GM23338 (cell line): ENCODE results near the gene KIAA1614. TPM values are rescaled to one million over a fixed set of nuclear protein-coding genes. Genes with fewer than 3 reads are reported as not detected.

ENCODE experiments used
- ATAC-seq: fragments of 200-7000 bp; cut with Tn5 transposase; 3 replicates; pipeline ENCODE4 v1.9.1; 2020
- DNase-seq: peaks from one replicate; pipeline ENCODE4 v3.0.0-alpha.2; 2015; ENCODE audit warnings: low spot score
- H2AFZ ChIP-seq: fragments of 200-600 bp; sonication (generic); 2 replicates; pipeline ENCODE4 v1.8.0; 2016; ENCODE audit warnings: antibody characterized with exemption, mild to moderate bottlenecking, moderate library complexity
- H3F3A ChIP-seq: fragments of 200-600 bp; sonication (generic); replicated peaks from 2 replicates; pipeline ENCODE4 v1.8.0; 2017; ENCODE audit warnings: antibody characterized with exemption, mixed run types, low read depth
- H3K27ac ChIP-seq: fragments of 200-600 bp; sonication (generic); 2 replicates; pipeline ENCODE4 v1.6.1; 2016; ENCODE audit warnings: low read depth
- H3K27me3 ChIP-seq: fragments of 200-600 bp; sonication (generic); 2 replicates; pipeline ENCODE4 v1.8.0; 2016; ENCODE audit warnings: mild to moderate bottlenecking, mixed run types, moderate library complexity; ENCODE audit not compliant: insufficient read depth
- H3K36me3 ChIP-seq: fragments of 200-600 bp; sonication (generic); 2 replicates; pipeline ENCODE4 v1.8.0; 2016; ENCODE audit warnings: mild to moderate bottlenecking; ENCODE audit not compliant: insufficient read depth
- H3K4me1 ChIP-seq: fragments of 200-600 bp; sonication (generic); 2 replicates; pipeline ENCODE4 v1.8.0; 2016; ENCODE audit warnings: mild to moderate bottlenecking, moderate library complexity; ENCODE audit not compliant: insufficient read depth
- H3K4me2 ChIP-seq: fragments of 200-600 bp; sonication (generic); 2 replicates; pipeline ENCODE4 v1.7.1; 2017; ENCODE audit warnings: mixed run types
- H3K4me3 ChIP-seq: fragments of 200-600 bp; sonication (generic); 2 replicates; pipeline ENCODE4 v1.6.1; 2016; ENCODE audit warnings: mixed run types
- H3K79me2 ChIP-seq: fragments of 200-600 bp; sonication (generic); replicated peaks from 2 replicates; pipeline ENCODE4 v1.8.0; 2017; ENCODE audit warnings: mild to moderate bottlenecking; ENCODE audit not compliant: insufficient read depth
- H3K9me2 ChIP-seq: fragments of 200-600 bp; sonication (generic); 2 replicates; pipeline ENCODE4 v1.8.0; 2017; ENCODE audit not compliant: insufficient read depth
- H4K20me1 ChIP-seq: fragments of 200-600 bp; sonication (generic); replicated peaks from 2 replicates; pipeline ENCODE4 v1.8.0; 2017; ENCODE audit warnings: mild to moderate bottlenecking; ENCODE audit not compliant: insufficient read depth
- H3K27ac Mint-ChIP-seq: 2 replicates; pipeline ENCODE4 v1.8.0; 2020; ENCODE audit warnings: inconsistent platforms, mild to moderate bottlenecking, moderate library complexity, mixed read lengths
- H3K27me3 Mint-ChIP-seq: 3 replicates; pipeline ENCODE4 v1.8.0; 2022; ENCODE audit warnings: low read depth, mild to moderate bottlenecking, moderate library complexity, mixed read lengths, inconsistent platforms; ENCODE audit not compliant: insufficient read depth, poor library complexity
- H3K36me3 Mint-ChIP-seq: 3 replicates; pipeline ENCODE4 v1.8.0; 2021; ENCODE audit warnings: low read depth, mild to moderate bottlenecking, inconsistent platforms, moderate library complexity, mixed read lengths
- H3K4me1 Mint-ChIP-seq: 3 replicates; pipeline ENCODE4 v1.8.0; 2020; ENCODE audit warnings: mild to moderate bottlenecking, inconsistent platforms, mixed read lengths
- H3K4me3 Mint-ChIP-seq: 3 replicates; pipeline ENCODE4 v1.8.0; 2021; ENCODE audit warnings: moderate library complexity, mild to moderate bottlenecking, inconsistent platforms, mixed read lengths
- H3K9me3 Mint-ChIP-seq: 3 replicates; pipeline ENCODE4 v1.8.0; 2020; ENCODE audit warnings: moderate library complexity, mild to moderate bottlenecking, inconsistent platforms, mixed read lengths
- CREB1 ChIP-seq: fragments of 250-450 bp; sonication (Bioruptor Pico); IDR thresholded peaks from 2 replicates; pipeline ENCODE4 v1.5.0; 2020; ENCODE audit warnings: low read depth, mild to moderate bottlenecking, moderate library complexity
- EZH2 ChIP-seq: fragments of 200-600 bp; sonication (generic); IDR thresholded peaks from one replicate; pipeline ENCODE4 v1.8.0; 2017; ENCODE audit warnings: antibody characterized with exemption, mild to moderate bottlenecking, low read depth; ENCODE audit not compliant: unreplicated experiment
- EZH2phosphoT487 ChIP-seq: fragments of 200-600 bp; sonication (generic); IDR thresholded peaks from one replicate; pipeline ENCODE4 v1.8.1; 2018; ENCODE audit warnings: antibody characterized with exemption; ENCODE audit not compliant: unreplicated experiment
- JUNB ChIP-seq: IDR thresholded peaks from one replicate; pipeline ENCODE4 v1.6.1; 2016; ENCODE audit warnings: antibody characterized with exemption; ENCODE audit not compliant: unreplicated experiment
- NANOG ChIP-seq: IDR thresholded peaks from 2 replicates; pipeline ENCODE4 v1.6.1; 2016; ENCODE audit warnings: antibody characterized with exemption, borderline replicate concordance
- POLR2AphosphoS5 ChIP-seq: IDR thresholded peaks from 2 replicates; pipeline ENCODE4 v1.6.1; 2016; ENCODE audit warnings: antibody characterized with exemption, low read depth
- STAT1 ChIP-seq: IDR thresholded peaks from one replicate; pipeline ENCODE4 v1.6.1; 2016; ENCODE audit warnings: antibody characterized with exemption; ENCODE audit not compliant: unreplicated experiment
- ZNF114 ChIP-seq: fragments of 250-450 bp; sonication (Bioruptor Pico); IDR thresholded peaks from 2 replicates; pipeline ENCODE4 v1.5.0; 2020; ENCODE audit warnings: mild to moderate bottlenecking, moderate library complexity
- polyA plus RNA-seq: library from polyadenylated mRNA; unstranded; fragments of >200 nt; fragmentation: Nextera tagmentation; extraction: Ambion mirVana; gene quantifications from 2 replicates; pipeline ENCODE4 v1.2.1, GENCODE V29; 2016
- total RNA-seq: library from RNA; depleted of rRNA; stranded (reverse); fragments of >200 nt; shearing (Covaris generic); gene quantifications from 2 replicates; pipeline ENCODE4 v1.2.3, GENCODE V29; 2014
- TF ChIP-seq, protein P1 (sequence below): fragments of 250-450 bp; sonication (Bioruptor Pico); IDR thresholded peaks from 2 replicates; pipeline ENCODE4 v1.5.0; 2020; ENCODE audit warnings: mild to moderate bottlenecking, moderate library complexity
- TF ChIP-seq, protein P2 (sequence below): IDR thresholded peaks from one replicate; pipeline ENCODE4 v1.6.1; 2018; ENCODE audit warnings: antibody characterized with exemption; ENCODE audit not compliant: unreplicated experiment
- TF ChIP-seq, protein P3 (sequence below): IDR thresholded peaks from 2 replicates; pipeline ENCODE4 v1.6.1; 2016; ENCODE audit warnings: antibody characterized with exemption

KIAA1614 gene
- total and polyA plus RNA-seq, 2 experiments from 2014 or later: 1.1 to 1.8 TPM

DNA sequence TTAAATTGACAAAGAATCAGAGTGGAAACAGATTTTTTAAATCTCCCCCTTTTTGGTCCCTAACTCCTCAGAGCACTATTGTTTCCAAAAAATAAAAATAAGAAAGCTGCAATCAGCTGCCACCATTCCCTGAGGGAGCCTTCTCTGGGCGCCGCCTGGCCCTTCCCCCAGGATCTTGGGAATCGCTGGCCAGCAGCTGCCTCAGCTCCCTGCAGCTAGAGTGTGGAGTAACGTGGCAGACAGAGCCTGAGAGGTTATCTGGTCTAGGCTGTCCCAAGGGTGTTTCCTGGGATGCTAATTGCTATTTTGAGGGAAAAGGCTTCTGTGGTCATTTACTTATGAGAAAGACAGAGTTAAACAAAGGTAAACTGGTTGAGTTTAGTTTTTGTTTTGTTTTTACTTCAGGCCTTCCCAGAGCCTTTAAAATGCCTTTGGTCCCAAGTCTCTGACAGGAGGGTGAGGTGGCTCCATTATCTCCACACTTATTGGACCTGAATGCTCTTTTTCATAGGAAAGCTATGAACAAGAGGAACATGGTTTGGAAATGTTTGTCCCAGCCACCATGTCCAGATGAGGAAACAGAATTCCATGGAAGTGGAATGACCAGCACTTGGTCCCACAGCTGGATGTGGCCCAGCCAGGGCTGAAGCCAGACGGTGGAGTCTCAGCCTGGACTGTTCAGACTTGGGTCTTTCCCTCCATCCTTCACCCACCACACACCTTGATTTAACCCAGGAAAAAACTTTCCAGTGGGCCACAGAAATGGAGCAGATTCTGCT is 14.1 kb upstream of the KIAA1614 start (continued):
- TF ChIP-seq, protein P1, sequence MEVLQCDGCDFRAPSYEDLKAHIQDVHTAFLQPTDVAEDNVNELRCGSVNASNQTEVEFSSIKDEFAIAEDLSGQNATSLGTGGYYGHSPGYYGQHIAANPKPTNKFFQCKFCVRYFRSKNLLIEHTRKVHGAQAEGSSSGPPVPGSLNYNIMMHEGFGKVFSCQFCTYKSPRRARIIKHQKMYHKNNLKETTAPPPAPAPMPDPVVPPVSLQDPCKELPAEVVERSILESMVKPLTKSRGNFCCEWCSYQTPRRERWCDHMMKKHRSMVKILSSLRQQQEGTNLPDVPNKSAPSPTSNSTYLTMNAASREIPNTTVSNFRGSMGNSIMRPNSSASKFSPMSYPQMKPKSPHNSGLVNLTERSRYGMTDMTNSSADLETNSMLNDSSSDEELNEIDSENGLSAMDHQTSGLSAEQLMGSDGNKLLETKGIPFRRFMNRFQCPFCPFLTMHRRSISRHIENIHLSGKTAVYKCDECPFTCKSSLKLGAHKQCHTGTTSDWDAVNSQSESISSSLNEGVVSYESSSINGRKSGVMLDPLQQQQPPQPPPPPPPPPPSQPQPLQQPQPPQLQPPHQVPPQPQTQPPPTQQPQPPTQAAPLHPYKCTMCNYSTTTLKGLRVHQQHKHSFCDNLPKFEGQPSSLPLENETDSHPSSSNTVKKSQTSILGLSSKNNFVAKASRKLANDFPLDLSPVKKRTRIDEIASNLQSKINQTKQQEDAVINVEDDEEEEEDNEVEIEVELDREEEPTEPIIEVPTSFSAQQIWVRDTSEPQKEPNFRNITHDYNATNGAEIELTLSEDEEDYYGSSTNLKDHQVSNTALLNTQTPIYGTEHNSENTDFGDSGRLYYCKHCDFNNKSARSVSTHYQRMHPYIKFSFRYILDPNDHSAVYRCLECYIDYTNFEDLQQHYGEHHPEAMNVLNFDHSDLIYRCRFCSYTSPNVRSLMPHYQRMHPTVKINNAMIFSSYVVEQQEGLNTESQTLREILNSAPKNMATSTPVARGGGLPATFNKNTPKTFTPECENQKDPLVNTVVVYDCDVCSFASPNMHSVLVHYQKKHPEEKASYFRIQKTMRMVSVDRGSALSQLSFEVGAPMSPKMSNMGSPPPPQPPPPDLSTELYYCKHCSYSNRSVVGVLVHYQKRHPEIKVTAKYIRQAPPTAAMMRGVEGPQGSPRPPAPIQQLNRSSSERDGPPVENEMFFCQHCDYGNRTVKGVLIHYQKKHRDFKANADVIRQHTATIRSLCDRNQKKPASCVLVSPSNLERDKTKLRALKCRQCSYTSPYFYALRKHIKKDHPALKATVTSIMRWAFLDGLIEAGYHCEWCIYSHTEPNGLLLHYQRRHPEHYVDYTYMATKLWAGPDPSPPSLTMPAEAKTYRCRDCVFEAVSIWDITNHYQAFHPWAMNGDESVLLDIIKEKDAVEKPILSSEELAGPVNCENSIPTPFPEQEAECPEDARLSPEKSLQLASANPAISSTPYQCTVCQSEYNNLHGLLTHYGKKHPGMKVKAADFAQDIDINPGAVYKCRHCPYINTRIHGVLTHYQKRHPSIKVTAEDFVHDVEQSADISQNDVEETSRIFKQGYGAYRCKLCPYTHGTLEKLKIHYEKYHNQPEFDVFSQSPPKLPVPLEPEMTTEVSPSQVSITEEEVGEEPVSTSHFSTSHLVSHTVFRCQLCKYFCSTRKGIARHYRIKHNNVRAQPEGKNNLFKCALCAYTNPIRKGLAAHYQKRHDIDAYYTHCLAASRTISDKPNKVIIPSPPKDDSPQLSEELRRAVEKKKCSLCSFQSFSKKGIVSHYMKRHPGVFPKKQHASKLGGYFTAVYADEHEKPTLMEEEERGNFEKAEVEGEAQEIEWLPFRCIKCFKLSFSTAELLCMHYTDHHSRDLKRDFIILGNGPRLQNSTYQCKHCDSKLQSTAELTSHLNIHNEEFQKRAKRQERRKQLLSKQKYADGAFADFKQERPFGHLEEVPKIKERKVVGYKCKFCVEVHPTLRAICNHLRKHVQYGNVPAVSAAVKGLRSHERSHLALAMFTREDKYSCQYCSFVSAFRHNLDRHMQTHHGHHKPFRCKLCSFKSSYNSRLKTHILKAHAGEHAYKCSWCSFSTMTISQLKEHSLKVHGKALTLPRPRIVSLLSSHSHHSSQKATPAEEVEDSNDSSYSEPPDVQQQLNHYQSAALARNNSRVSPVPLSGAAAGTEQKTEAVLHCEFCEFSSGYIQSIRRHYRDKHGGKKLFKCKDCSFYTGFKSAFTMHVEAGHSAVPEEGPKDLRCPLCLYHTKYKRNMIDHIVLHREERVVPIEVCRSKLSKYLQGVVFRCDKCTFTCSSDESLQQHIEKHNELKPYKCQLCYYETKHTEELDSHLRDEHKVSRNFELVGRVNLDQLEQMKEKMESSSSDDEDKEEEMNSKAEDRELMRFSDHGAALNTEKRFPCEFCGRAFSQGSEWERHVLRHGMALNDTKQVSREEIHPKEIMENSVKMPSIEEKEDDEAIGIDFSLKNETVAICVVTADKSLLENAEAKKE (CRISPR knock-in tag): no peak
- TF ChIP-seq CREB1 (CRISPR knock-in tag): no peak
- TF ChIP-seq POLR2AphosphoS5: no peak

DNA sequence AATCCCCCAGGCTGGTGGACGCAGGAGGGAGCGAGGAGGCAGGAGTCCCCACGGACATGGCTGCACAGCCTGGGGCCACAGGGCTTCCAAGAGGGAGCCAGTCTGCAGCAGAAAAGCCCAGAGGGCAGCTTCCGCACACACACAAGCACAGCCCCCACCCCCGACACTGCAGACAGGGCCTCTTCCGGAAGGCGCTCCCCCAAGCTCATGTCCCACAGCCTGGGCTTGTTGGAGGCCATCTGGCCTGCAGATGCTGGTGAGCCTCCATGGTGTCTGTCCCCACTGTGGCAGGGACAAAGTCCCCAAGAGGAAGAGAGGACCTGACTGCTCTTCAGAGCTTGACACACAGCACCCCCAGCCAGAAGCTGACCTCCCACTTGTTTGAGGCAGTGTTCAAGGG is 13.4 kb upstream of the KIAA1614 start:
- no peak for DNase-seq
- H3K27ac ChIP-seq: no peak overlapping the region
- no peaks in the 10 kb centered on the region for H3K27me3 ChIP-seq
- H3K9me2 ChIP-seq: peaks cover 9% of the 10 kb centered on the region
- peaks cover 14% of the 10 kb centered on the region for H3K4me1 ChIP-seq
- H3K79me2 ChIP-seq: no peaks in the 10 kb centered on the region
- no peaks in the 10 kb centered on the region for H3K36me3 ChIP-seq
- no peaks in the 10 kb centered on the region for H4K20me1 ChIP-seq
- H3K4me2 ChIP-seq: 0 out of 2 replicates have a peak overlapping the region, but pooled peaks have one; percentile 45
- H3K4me3 ChIP-seq: no peak overlapping the region
- no peak overlapping the region for H3K27ac Mint-ChIP-seq
- H3K36me3 Mint-ChIP-seq: no peaks in the 10 kb centered on the region; the same call in 2 of the 3 replicates
- no peaks in the 10 kb centered on the region; the same call in 2 of the 3 replicates for H3K9me3 Mint-ChIP-seq
- H3K4me1 Mint-ChIP-seq: peaks cover 23% of the 10 kb centered on the region
- no peak overlapping the region for H2AFZ ChIP-seq
- H3K4me3 Mint-ChIP-seq: no peak overlapping the region
- peak; percentile 23; the same call in 2 of the 3 replicates for ATAC-seq
- H3F3A ChIP-seq: no peaks in the 10 kb centered on the region
- H3K27me3 Mint-ChIP-seq: peaks cover 7% of the 10 kb centered on the region
- TF ChIP-seq STAT1: no peak
- TF ChIP-seq EZH2phosphoT487: no peak
- TF ChIP-seq, protein P2, sequence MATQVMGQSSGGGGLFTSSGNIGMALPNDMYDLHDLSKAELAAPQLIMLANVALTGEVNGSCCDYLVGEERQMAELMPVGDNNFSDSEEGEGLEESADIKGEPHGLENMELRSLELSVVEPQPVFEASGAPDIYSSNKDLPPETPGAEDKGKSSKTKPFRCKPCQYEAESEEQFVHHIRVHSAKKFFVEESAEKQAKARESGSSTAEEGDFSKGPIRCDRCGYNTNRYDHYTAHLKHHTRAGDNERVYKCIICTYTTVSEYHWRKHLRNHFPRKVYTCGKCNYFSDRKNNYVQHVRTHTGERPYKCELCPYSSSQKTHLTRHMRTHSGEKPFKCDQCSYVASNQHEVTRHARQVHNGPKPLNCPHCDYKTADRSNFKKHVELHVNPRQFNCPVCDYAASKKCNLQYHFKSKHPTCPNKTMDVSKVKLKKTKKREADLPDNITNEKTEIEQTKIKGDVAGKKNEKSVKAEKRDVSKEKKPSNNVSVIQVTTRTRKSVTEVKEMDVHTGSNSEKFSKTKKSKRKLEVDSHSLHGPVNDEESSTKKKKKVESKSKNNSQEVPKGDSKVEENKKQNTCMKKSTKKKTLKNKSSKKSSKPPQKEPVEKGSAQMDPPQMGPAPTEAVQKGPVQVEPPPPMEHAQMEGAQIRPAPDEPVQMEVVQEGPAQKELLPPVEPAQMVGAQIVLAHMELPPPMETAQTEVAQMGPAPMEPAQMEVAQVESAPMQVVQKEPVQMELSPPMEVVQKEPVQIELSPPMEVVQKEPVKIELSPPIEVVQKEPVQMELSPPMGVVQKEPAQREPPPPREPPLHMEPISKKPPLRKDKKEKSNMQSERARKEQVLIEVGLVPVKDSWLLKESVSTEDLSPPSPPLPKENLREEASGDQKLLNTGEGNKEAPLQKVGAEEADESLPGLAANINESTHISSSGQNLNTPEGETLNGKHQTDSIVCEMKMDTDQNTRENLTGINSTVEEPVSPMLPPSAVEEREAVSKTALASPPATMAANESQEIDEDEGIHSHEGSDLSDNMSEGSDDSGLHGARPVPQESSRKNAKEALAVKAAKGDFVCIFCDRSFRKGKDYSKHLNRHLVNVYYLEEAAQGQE: no peak
- TF ChIP-seq EZH2: no peak
- TF ChIP-seq NANOG: no peak
- no peak for TF ChIP-seq CREB1 (CRISPR knock-in tag)
- no peak for TF ChIP-seq ZNF114
- no peak for TF ChIP-seq JUNB
- TF ChIP-seq, protein P3, sequence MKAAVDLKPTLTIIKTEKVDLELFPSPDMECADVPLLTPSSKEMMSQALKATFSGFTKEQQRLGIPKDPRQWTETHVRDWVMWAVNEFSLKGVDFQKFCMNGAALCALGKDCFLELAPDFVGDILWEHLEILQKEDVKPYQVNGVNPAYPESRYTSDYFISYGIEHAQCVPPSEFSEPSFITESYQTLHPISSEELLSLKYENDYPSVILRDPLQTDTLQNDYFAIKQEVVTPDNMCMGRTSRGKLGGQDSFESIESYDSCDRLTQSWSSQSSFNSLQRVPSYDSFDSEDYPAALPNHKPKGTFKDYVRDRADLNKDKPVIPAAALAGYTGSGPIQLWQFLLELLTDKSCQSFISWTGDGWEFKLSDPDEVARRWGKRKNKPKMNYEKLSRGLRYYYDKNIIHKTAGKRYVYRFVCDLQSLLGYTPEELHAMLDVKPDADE: no peak
